Muscle layer of colon (tissue), 2 donors: ENCODE data around the gene NEURL3.
A peak's percentile ranks its signal among the peaks of the same experiment; 100 is the strongest.

Source experiments
- H3K27ac ChIP-seq: one replicate; pipeline ENCODE4 v1.7.0; 2013; ENCODE audit warnings: low read depth, mild to moderate bottlenecking, low read length, moderate library complexity
- H3K27me3 ChIP-seq, 2 donors: one replicate each; pipeline ENCODE4 v1.7.0; 2013; ENCODE audit warnings: low read length in 2 of 2, mild to moderate bottlenecking in 2 of 2; ENCODE audit not compliant: insufficient read depth in 2 of 2, control insufficient read depth in 1 of 2
- H3K36me3 ChIP-seq: one replicate; pipeline ENCODE4 v1.7.0; 2013; ENCODE audit warnings: mild to moderate bottlenecking, low read length; ENCODE audit not compliant: insufficient read depth
- H3K4me1 ChIP-seq: one replicate; pipeline ENCODE4 v1.7.0; 2013; ENCODE audit warnings: mild to moderate bottlenecking, low read length; ENCODE audit not compliant: insufficient read depth
- H3K4me3 ChIP-seq, 2 donors: one replicate each; pipeline ENCODE4 v1.7.0; 2013; ENCODE audit warnings: low read length in 2 of 2, low read depth in 1 of 2, mild to moderate bottlenecking in 1 of 2, moderate library complexity in 1 of 2
- H3K9ac ChIP-seq: one replicate; pipeline ENCODE4 v1.7.0; 2013; ENCODE audit warnings: low read length
- H3K9me3 ChIP-seq: one replicate; pipeline ENCODE4 v1.7.0; 2013; ENCODE audit warnings: mild to moderate bottlenecking, low read length
- donor health status: abdominal sarcoma.
- donor health status: Adenocarcinoma of cecum.

NEURL3 gene

GRCh38 chr2:96537734-96538486 lies 32.8 kb upstream of the NEURL3 start:
- Histone ChIP-seq H3K36me3 (no peaks in the 10 kb centered on the region), H3K27me3 (no peaks in the 10 kb centered on the region), H3K4me1 (peaks cover 42% of the 10 kb centered on the region), H3K9me3 (no peaks in the 10 kb centered on the region), H3K27ac (peak overlapping the region; percentile 92), H3K9ac (peak overlapping the region; percentile 58), H3K4me3 (peak overlapping the region; percentile 64 to 84)

GRCh38 chr2:96537066-96537733 lies 32.0 kb upstream of the NEURL3 start:
- peaks cover 49% of the 10 kb centered on the region for H3K4me1 ChIP-seq
- peak overlapping the region; percentile 58 for H3K9ac ChIP-seq
- H3K27me3 ChIP-seq, result no peaks in the 10 kb centered on the region
- peak overlapping the region; percentile 64 to 84 for H3K4me3 ChIP-seq
- H3K27ac ChIP-seq, result peak overlapping the region; percentile 92
- no peaks in the 10 kb centered on the region for H3K9me3 ChIP-seq
- H3K36me3 ChIP-seq, result no peaks in the 10 kb centered on the region

- Histone ChIP-seq H3K27ac (peak within 1 kb of the TSS; percentile 92), H3K36me3 (no peaks in the 10 kb centered on the region), H3K9me3 (no peaks in the 10 kb centered on the region), H3K9ac (peak within 1 kb of the TSS; percentile 58), H3K27me3 (no peaks in the 10 kb centered on the region), H3K4me1 (peaks cover 53% of the 10 kb centered on the region), H3K4me3 (peak within 1 kb of the TSS; percentile 64 to 84)
Measured at GRCh38 chr2:96536445-96537065, 31.4 kb upstream of the NEURL3 start, which contains the start of gene ARID5A. ARID5A (plus strand) TSS chr2:96536752; CDS start chr2:96536827, 75 bp downstream.

- Histone ChIP-seq H3K9me3 (no peaks in the 10 kb centered on the region), H3K4me3 (no peak overlapping the region), H3K27ac (no peak overlapping the region), H3K9ac (no peak overlapping the region), H3K27me3 (no peaks in the 10 kb centered on the region), H3K4me1 (peaks cover 59% of the 10 kb centered on the region), H3K36me3 (no peaks in the 10 kb centered on the region)
Measured at GRCh38 chr2:96535331-96535730, 30.2 kb upstream of the NEURL3 start.

GRCh38 chr2:96534701-96535181 lies 29.6 kb upstream of the NEURL3 start:
- H3K27ac ChIP-seq, result no peak overlapping the region
- H3K36me3 ChIP-seq, result no peaks in the 10 kb centered on the region
- H3K4me1 ChIP-seq, result peaks cover 54% of the 10 kb centered on the region
- H3K4me3 ChIP-seq, result no peak overlapping the region
- H3K9me3 ChIP-seq, result no peaks in the 10 kb centered on the region
- H3K27me3 ChIP-seq, result no peaks in the 10 kb centered on the region
- no peak overlapping the region for H3K9ac ChIP-seq

GRCh38 chr2:96534141-96534540 lies 29.0 kb upstream of the NEURL3 start:
- Histone ChIP-seq H3K4me3 (no peak overlapping the region), H3K27me3 (no peaks in the 10 kb centered on the region), H3K9me3 (no peaks in the 10 kb centered on the region), H3K4me1 (peaks cover 50% of the 10 kb centered on the region), H3K27ac (peak overlapping the region; percentile 83), H3K36me3 (no peaks in the 10 kb centered on the region), H3K9ac (peak overlapping the region; percentile 25)

- peak overlapping the region; percentile 83 for H3K27ac ChIP-seq
- H3K9me3 ChIP-seq, result no peaks in the 10 kb centered on the region
- no peak overlapping the region for H3K4me3 ChIP-seq
- H3K36me3 ChIP-seq, result no peaks in the 10 kb centered on the region
- peaks cover 56% of the 10 kb centered on the region for H3K4me1 ChIP-seq
- H3K27me3 ChIP-seq, result no peaks in the 10 kb centered on the region
- H3K9ac ChIP-seq, result peak overlapping the region; percentile 25
Measured at GRCh38 chr2:96533292-96534073, 28.3 kb upstream of the NEURL3 start.

GRCh38 chr2:96532641-96533291 lies 27.6 kb upstream of the NEURL3 start:
- Histone ChIP-seq H3K4me3 (no peak overlapping the region), H3K9me3 (no peaks in the 10 kb centered on the region), H3K27me3 (no peaks in the 10 kb centered on the region), H3K36me3 (no peaks in the 10 kb centered on the region), H3K4me1 (peaks cover 58% of the 10 kb centered on the region), H3K9ac (peak overlapping the region; percentile 7), H3K27ac (peak overlapping the region; percentile 83)

- H3K9me3 ChIP-seq, result no peaks in the 10 kb centered on the region
- no peaks in the 10 kb centered on the region for H3K27me3 ChIP-seq
- peak overlapping the region; percentile 47 for H3K9ac ChIP-seq
- H3K36me3 ChIP-seq, result no peaks in the 10 kb centered on the region
- peak overlapping the region; percentile 83 for H3K27ac ChIP-seq
- peaks cover 59% of the 10 kb centered on the region for H3K4me1 ChIP-seq
- H3K4me3 ChIP-seq, result peak overlapping the region; percentile 2 to 15
Measured at GRCh38 chr2:96531872-96532505, 26.8 kb upstream of the NEURL3 start.

- Histone ChIP-seq H3K27me3 (no peaks in the 10 kb centered on the region), H3K9ac (peak overlapping the region; percentile 47), H3K36me3 (no peaks in the 10 kb centered on the region), H3K4me3 (peak overlapping the region; percentile 2 to 15), H3K9me3 (no peaks in the 10 kb centered on the region), H3K27ac (peak overlapping the region; percentile 83), H3K4me1 (peaks cover 59% of the 10 kb centered on the region)
Measured at GRCh38 chr2:96531366-96531765, 26.2 kb upstream of the NEURL3 start.
